SU-DHL-6 (cell line): ENCODE results near the gene OR52M1.

Experiments used
- H2AFZ ChIP-seq: fragments of 200-600 bp; sonication (generic); 2 replicates; pipeline ENCODE4 v1.6.1; 2014; ENCODE audit warnings: low read depth, mild to moderate bottlenecking, moderate library complexity, mixed read lengths, antibody characterized with exemption, low read length; ENCODE audit not compliant: severe bottlenecking
- H3F3A ChIP-seq: fragments of 200-600 bp; shearing (Covaris generic); 2 replicates; pipeline ENCODE4 v1.6.0; 2016; ENCODE audit warnings: antibody characterized with exemption, mild to moderate bottlenecking; ENCODE audit not compliant: insufficient read depth
- H3K27ac ChIP-seq: fragments of 200-600 bp; sonication (generic); 2 replicates; pipeline ENCODE4 v1.5.1; 2016; ENCODE audit warnings: low read depth, mild to moderate bottlenecking, low read length, moderate library complexity, mixed read lengths
- H3K27me3 ChIP-seq: fragments of 200-600 bp; sonication (generic), shearing (Covaris generic); 2 replicates; pipeline ENCODE4 v1.6.0; 2014; ENCODE audit warnings: mild to moderate bottlenecking, low read length
- H3K36me3 ChIP-seq: fragments of 200-600 bp; sonication (generic); 2 replicates; pipeline ENCODE4 v1.6.1; 2014; ENCODE audit warnings: mild to moderate bottlenecking, low read length, mixed read lengths
- H3K4me2 ChIP-seq: fragments of 300-600, 200-600 bp; shearing (Covaris generic), sonication (generic); 2 replicates; pipeline ENCODE4 v1.6.0; 2014; ENCODE audit warnings: low read length, low read depth, mild to moderate bottlenecking; ENCODE audit not compliant: poor library complexity, severe bottlenecking
- H3K4me3 ChIP-seq: fragments of 200-600 bp; sonication (generic); 2 replicates; pipeline ENCODE4 v1.5.1; 2014; ENCODE audit warnings: antibody characterized with exemption, low read length, mild to moderate bottlenecking, mixed read lengths; ENCODE audit not compliant: insufficient read depth, poor library complexity, severe bottlenecking
- H3K79me2 ChIP-seq: fragments of 200-600 bp; sonication (generic); 2 replicates; pipeline ENCODE4 v1.6.1; 2014; ENCODE audit warnings: mild to moderate bottlenecking, low read length, moderate library complexity; ENCODE audit not compliant: insufficient read depth
- H3K9ac ChIP-seq: fragments of 200-600 bp; sonication (generic); 2 replicates; pipeline ENCODE4 v1.7.0; 2014; ENCODE audit warnings: mild to moderate bottlenecking, low read length
- H3K9me2 ChIP-seq: fragments of 200-600 bp; sonication (generic); replicated peaks from 2 replicates; pipeline ENCODE4 v1.6.1; 2014; ENCODE audit warnings: low read length; ENCODE audit not compliant: insufficient read depth
- H3K9me3 ChIP-seq: fragments of 200-600 bp; sonication (generic); 2 replicates; pipeline ENCODE4 v1.6.1; 2014; ENCODE audit warnings: low read length, mixed read lengths; ENCODE audit not compliant: insufficient read depth
- H4K20me1 ChIP-seq: fragments of 200-600 bp; sonication (generic); 2 replicates; pipeline ENCODE4 v1.6.1; 2014; ENCODE audit warnings: low read depth, mild to moderate bottlenecking, antibody characterized with exemption, low read length, moderate library complexity, mixed read lengths
- CTCF ChIP-seq: fragments of 200-600 bp; sonication (generic); IDR thresholded peaks from one replicate; pipeline ENCODE4 v1.5.1; 2017; ENCODE audit warnings: antibody characterized with exemption, mild to moderate bottlenecking, low read length, moderate library complexity; ENCODE audit not compliant: insufficient read depth, poor library complexity, severe bottlenecking
- EZH2phosphoT487 ChIP-seq: fragments of 200-600 bp; sonication (generic), shearing (Covaris generic); conservative IDR thresholded peaks from 2 replicates; pipeline ENCODE4 v1.6.1; 2018; ENCODE audit warnings: mild to moderate bottlenecking, antibody characterized with exemption, low read length, moderate library complexity, mixed read lengths

Gene OR52M1

DNA sequence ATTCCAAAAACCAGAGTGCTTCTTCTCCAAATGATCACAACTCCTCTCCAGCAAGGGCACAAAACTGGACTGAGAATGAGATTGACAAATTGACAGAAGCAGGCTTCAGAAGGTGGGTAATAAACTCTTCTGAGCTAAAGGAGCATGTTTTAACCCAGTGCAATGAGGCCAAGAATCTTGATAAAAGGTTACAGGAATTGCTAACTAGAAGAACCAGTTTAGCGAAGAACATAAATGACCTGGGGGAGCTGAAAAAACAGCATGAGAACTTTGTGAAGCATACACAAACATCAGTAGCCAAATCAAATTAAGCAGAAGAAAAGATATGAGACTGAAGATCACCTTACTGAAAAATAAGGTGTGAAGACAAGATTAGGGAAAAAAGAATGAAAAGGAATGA, 15.5 kb downstream of the OR52M1 start:
- H3K4me2 ChIP-seq, result no peak overlapping the region
- H4K20me1 ChIP-seq, result no peaks in the 10 kb centered on the region
- no peaks in the 10 kb centered on the region; the same call in 1 of the 2 replicates for H3K9me3 ChIP-seq
- H3K4me3 ChIP-seq, result no peak overlapping the region
- TF ChIP-seq EZH2phosphoT487 (no peak), CTCF (no peak)
- H3K79me2 ChIP-seq, result no peaks in the 10 kb centered on the region
- no peak overlapping the region for H3K9ac ChIP-seq
- no peaks in the 10 kb centered on the region for H3F3A ChIP-seq
- no peak overlapping the region for H3K27ac ChIP-seq
- H3K9me2 ChIP-seq, result no peaks in the 10 kb centered on the region
- no peak overlapping the region for H2AFZ ChIP-seq
- no peaks in the 10 kb centered on the region; the same call in 1 of the 2 replicates for H3K27me3 ChIP-seq
- H3K36me3 ChIP-seq, result no peaks in the 10 kb centered on the region

DNA sequence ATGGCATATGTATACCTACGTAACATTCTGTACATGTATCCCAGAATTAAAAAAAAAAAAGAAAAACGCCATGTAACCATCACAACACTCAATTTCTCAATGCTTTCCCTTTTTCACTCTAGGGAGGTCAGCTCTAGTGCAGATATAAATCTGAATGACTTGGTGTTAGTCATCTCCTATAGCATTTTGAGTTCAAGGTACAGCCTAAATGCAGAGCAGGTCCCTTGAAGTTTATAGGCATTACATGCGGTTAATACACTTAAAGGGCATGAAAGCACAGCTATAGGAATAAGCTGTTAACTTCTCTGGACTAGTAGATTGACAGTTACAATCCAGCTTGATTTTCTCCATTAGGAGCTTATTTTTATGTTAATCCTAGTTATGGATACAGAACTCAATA, 20.4 kb downstream of the OR52M1 start:
- H3K79me2 ChIP-seq, result no peaks in the 10 kb centered on the region
- no peaks in the 10 kb centered on the region; the same call in 1 of the 2 replicates for H3K9me3 ChIP-seq
- no peaks in the 10 kb centered on the region for H3K9me2 ChIP-seq
- TF ChIP-seq CTCF, result no peak
- TF ChIP-seq EZH2phosphoT487, result no peak
- no peak overlapping the region for H3K4me2 ChIP-seq
- H3K27me3 ChIP-seq, result no peaks in the 10 kb centered on the region
- no peak overlapping the region for H3K9ac ChIP-seq
- no peaks in the 10 kb centered on the region for H3F3A ChIP-seq
- H2AFZ ChIP-seq, result no peak overlapping the region
- no peaks in the 10 kb centered on the region for H3K36me3 ChIP-seq
- H3K27ac ChIP-seq, result no peak overlapping the region
- no peak overlapping the region for H3K4me3 ChIP-seq
- no peaks in the 10 kb centered on the region for H4K20me1 ChIP-seq

DNA sequence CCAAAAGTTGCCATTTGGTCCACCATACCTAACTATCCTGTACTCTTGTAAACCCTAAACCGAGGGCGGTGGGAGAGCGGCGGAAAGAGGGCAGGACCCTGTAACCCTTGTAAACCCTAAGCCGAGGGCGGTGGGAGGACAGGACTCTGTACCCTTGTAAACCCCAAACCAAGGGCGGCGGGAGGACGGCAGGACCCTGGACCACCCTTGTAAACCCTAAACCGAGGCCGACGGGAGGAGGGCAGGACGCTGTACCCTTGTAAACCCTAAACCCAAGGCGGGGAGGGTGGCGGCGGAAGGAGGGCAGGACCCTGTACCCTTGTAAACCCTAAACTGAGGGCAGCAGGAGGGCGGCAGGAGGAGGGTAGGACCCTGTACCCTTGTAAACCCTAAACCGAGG, 24.1 kb downstream of the OR52M1 start:
- no peaks in the 10 kb centered on the region for H3F3A ChIP-seq
- H3K9me3 ChIP-seq, result no peaks in the 10 kb centered on the region; the same call in 1 of the 2 replicates
- no peak overlapping the region for H3K9ac ChIP-seq
- no peak overlapping the region for H2AFZ ChIP-seq
- no peaks in the 10 kb centered on the region for H4K20me1 ChIP-seq
- H3K36me3 ChIP-seq, result no peaks in the 10 kb centered on the region
- no peaks in the 10 kb centered on the region for H3K79me2 ChIP-seq
- no peak overlapping the region for H3K4me2 ChIP-seq
- H3K4me3 ChIP-seq, result no peak overlapping the region
- TF ChIP-seq EZH2phosphoT487 (no peak), CTCF (no peak)
- H3K9me2 ChIP-seq, result no peaks in the 10 kb centered on the region
- no peak overlapping the region for H3K27ac ChIP-seq
- no peaks in the 10 kb centered on the region for H3K27me3 ChIP-seq
